SK-N-SH (cell line): Measurements from ENCODE around the gene MYCBPAP. TPM values are rescaled to one million over a fixed set of nuclear protein-coding genes. Genes with fewer than 3 reads are reported as not detected.

Source experiments
- CTCF ChIA-PET: fragments of 300-600, 350-600 bp; formaldehyde crosslinking; extraction: SDS; loops from one replicate; lab custom pipeline; 2021; lab: Yijun Ruan, JAX
- POLR2A ChIA-PET: fragments of 350-600 bp; sonication (Branson Sonifier 250); formaldehyde crosslinking; extraction: SDS; loops from one replicate; lab custom pipeline; 2020; ENCODE audit warnings: antibody characterized with exemption, inconsistent platforms; lab: Yijun Ruan, JAX
- DNase-seq: peaks from one replicate; pipeline ENCODE4 v3.0.0; 2012
- H2AFZ ChIP-seq: fragments of 200-600 bp; sonication (generic); 2 replicates; pipeline ENCODE4 v1.8.1; 2016; ENCODE audit warnings: antibody characterized with exemption, mild to moderate bottlenecking, low read depth
- H3F3A ChIP-seq: fragments of 200-600 bp; sonication (generic); replicated peaks from 2 replicates; pipeline ENCODE3; 2016; ENCODE audit warnings: antibody characterized with exemption, mild to moderate bottlenecking; ENCODE audit not compliant: insufficient read depth
- H3K27ac ChIP-seq, 2 experiments: fragments of 200-500 bp in 1 of 2; fragments of 200-600 bp in 1 of 2; sonication (Bioruptor generic) in 1 of 2; sonication (generic), shearing (Covaris generic) in 1 of 2; 2 replicates each; pipeline versions ENCODE4 v1.5.1 to v1.6.1; 2014 to 2016; ENCODE audit warnings: low read depth in 2 of 2, inconsistent platforms in 1 of 2, low read length in 1 of 2, mild to moderate bottlenecking in 1 of 2, mixed read lengths in 1 of 2
- H3K27me3 ChIP-seq: fragments of 200-600 bp; sonication (generic), shearing (Covaris generic); 2 replicates; pipeline ENCODE4 v1.6.1; 2016; ENCODE audit warnings: mixed run types; ENCODE audit not compliant: insufficient read depth
- H3K36me3 ChIP-seq, 2 experiments: fragments of 200-500 bp in 1 of 2; fragments of 200-600 bp in 1 of 2; sonication (Bioruptor generic) in 1 of 2; sonication (generic) in 1 of 2; replicated peaks in 1 of 2; 2 replicates each; pipeline versions ENCODE3 to v1.5.1; 2014 to 2016; ENCODE audit warnings: low read length in 1 of 2, mild to moderate bottlenecking in 1 of 2; ENCODE audit not compliant: insufficient read depth in 2 of 2, control insufficient read depth in 1 of 2
- H3K4me1 ChIP-seq, 2 experiments: fragments of 200-500 bp in 1 of 2; fragments of 200-600 bp in 1 of 2; sonication (Bioruptor generic) in 1 of 2; sonication (generic), shearing (Covaris generic) in 1 of 2; 2 replicates each; pipeline versions ENCODE4 v1.5.1 to v1.6.1; 2014 to 2016; ENCODE audit warnings: low read depth in 1 of 2, low read length in 1 of 2, mixed run types in 1 of 2; ENCODE audit not compliant: insufficient read depth in 2 of 2, control insufficient read depth in 1 of 2
- H3K4me2 ChIP-seq: fragments of 200-600 bp; sonication (generic), shearing (Covaris generic); 2 replicates; pipeline ENCODE4 v1.6.1; 2017; ENCODE audit warnings: mixed run types
- H3K4me3 ChIP-seq, 2 experiments: fragments of 200-500 bp in 1 of 2; fragments of 200-600 bp in 1 of 2; sonication (Bioruptor generic) in 1 of 2; sonication (generic), shearing (Covaris generic) in 1 of 2; 2 replicates each; pipeline versions ENCODE4 v1.5.1 to v1.8.1; 2014 to 2016; ENCODE audit warnings: low read depth in 2 of 2, inconsistent platforms in 1 of 2, low read length in 1 of 2, mild to moderate bottlenecking in 1 of 2, mixed read lengths in 1 of 2, moderate library complexity in 1 of 2
- H3K79me2 ChIP-seq: fragments of 200-600 bp; sonication (generic); 2 replicates; pipeline ENCODE4 v1.8.1; 2017; ENCODE audit warnings: mild to moderate bottlenecking; ENCODE audit not compliant: insufficient read depth
- H3K9ac ChIP-seq: fragments of 200-600 bp; sonication (generic); 2 replicates; pipeline ENCODE4 v1.6.1; 2017; ENCODE audit warnings: mixed run types
- H3K9me2 ChIP-seq: fragments of 200-600 bp; sonication (generic); 2 replicates; pipeline ENCODE4 v1.6.1; 2017; ENCODE audit warnings: mixed run types
- H3K9me3 ChIP-seq: fragments of 200-600 bp; sonication (generic); 2 replicates; pipeline ENCODE4 v1.6.1; 2017; ENCODE audit warnings: mixed run types, mild to moderate bottlenecking, moderate library complexity
- H4K20me1 ChIP-seq: fragments of 200-600 bp; sonication (generic); 2 replicates; pipeline ENCODE4 v1.6.1; 2017; ENCODE audit warnings: mild to moderate bottlenecking, mixed run types; ENCODE audit not compliant: insufficient read depth
- CHD2 ChIP-seq: fragments of 150-350 bp; IDR thresholded peaks from 2 replicates; pipeline ENCODE4 v1.6.1; 2018; ENCODE audit warnings: low read length; ENCODE audit not compliant: partially characterized antibody
- ELF1 ChIP-seq: IDR thresholded peaks from 2 replicates; pipeline ENCODE4 v1.4.0; 2012
- EP300 ChIP-seq, 2 experiments: IDR thresholded peaks; 2 replicates each; pipeline versions ENCODE4 v1.4.0 to v1.6.1; 2012; ENCODE audit warnings: borderline replicate concordance in 1 of 2, low read depth in 1 of 2, low read length in 1 of 2
- EZH2phosphoT487 ChIP-seq: fragments of 200-600 bp; sonication (generic); IDR thresholded peaks from 2 replicates; pipeline ENCODE4 v1.6.1; 2017; ENCODE audit warnings: low read depth, mixed run types, mild to moderate bottlenecking, antibody characterized with exemption, moderate library complexity, borderline replicate concordance
- FOXJ3 ChIP-seq: sonication (generic); formaldehyde crosslinking; IDR thresholded peaks from 2 replicates; pipeline ENCODE4 v1.5.1; 2020; ENCODE audit warnings: mild to moderate bottlenecking, missing genetic modification reagents
- FOXM1 ChIP-seq: IDR thresholded peaks from 2 replicates; pipeline ENCODE4 v1.4.0; 2012; ENCODE audit warnings: low read depth, mild to moderate bottlenecking
- MEF2A ChIP-seq: IDR thresholded peaks from 2 replicates; pipeline ENCODE4 v1.4.0; 2012; ENCODE audit warnings: low read depth, borderline replicate concordance
- MXI1 ChIP-seq: IDR thresholded peaks from 2 replicates; pipeline ENCODE4 v1.6.1; 2012; ENCODE audit warnings: mild to moderate bottlenecking, low read depth, low read length, improper control_type of control experiment
- NFIC ChIP-seq: IDR thresholded peaks from 2 replicates; pipeline ENCODE4 v1.4.0; 2012; ENCODE audit warnings: borderline replicate concordance
- NRF1 ChIP-seq: IDR thresholded peaks from 2 replicates; pipeline ENCODE4 v1.6.1; 2012; ENCODE audit warnings: low read depth, mild to moderate bottlenecking, low read length
- PBX3 ChIP-seq: IDR thresholded peaks from 2 replicates; pipeline ENCODE4; 2012
- POLR2AphosphoS5 ChIP-seq: IDR thresholded peaks from 2 replicates; pipeline ENCODE4 v1.6.1; 2012; ENCODE audit warnings: low read depth, low read length
- RFX5 ChIP-seq: IDR thresholded peaks from 2 replicates; pipeline ENCODE4 v1.6.1; 2012; ENCODE audit warnings: mild to moderate bottlenecking, improper control_type of control experiment, low read length
- RXRA ChIP-seq: IDR thresholded peaks from 2 replicates; pipeline ENCODE4 v1.4.0; 2012; ENCODE audit warnings: low read depth, mild to moderate bottlenecking, borderline replicate concordance
- SIN3A ChIP-seq: IDR thresholded peaks from 2 replicates; pipeline ENCODE4 v1.6.1; 2012; ENCODE audit warnings: low read depth, mild to moderate bottlenecking, low read length, moderate library complexity, borderline replicate concordance
- TAF1 ChIP-seq: IDR thresholded peaks from 2 replicates; pipeline ENCODE4 v1.6.1; 2012; ENCODE audit warnings: low read depth, mild to moderate bottlenecking, low read length, moderate library complexity, borderline replicate concordance
- TCF12 ChIP-seq: IDR thresholded peaks from 2 replicates; pipeline ENCODE4 v1.4.0; 2012
- USF1 ChIP-seq: IDR thresholded peaks from 2 replicates; pipeline ENCODE4 v1.4.0; 2012; ENCODE audit warnings: low read depth, borderline replicate concordance
- whole genome bisulfite sequencing: methylation state at CpG from one replicate; pipeline ENCODE4 v1.1.6; 2017; ENCODE audit warnings: low lambda C conversion rate; 5-methylcytosine and 5-hydroxymethylcytosine counted together
- polyA plus RNA-seq, 3 experiments: library from polyadenylated mRNA; depleted of rRNA; stranded (reverse); fragments of >200 nt; gene quantifications; 2 replicates each; pipeline ENCODE4 v1.2.3, GENCODE V29; 2012

Gene MYCBPAP
- polyA plus RNA-seq, 1 of the 3 experiments (the other 2 are of a cell fraction), result 2.4 TPM

GRCh38 chr17:50545311-50545710 lies 37.1 kb downstream of the MYCBPAP start:
- H3K27ac ChIP-seq, result no peak overlapping the region
- TF ChIP-seq RXRA, result no peak
- no peak for TF ChIP-seq SIN3A
- H3F3A ChIP-seq, result peaks cover 6% of the 10 kb centered on the region
- no peak overlapping the region for H3K4me3 ChIP-seq
- H2AFZ ChIP-seq, result no peak overlapping the region
- no peak for DNase-seq
- peaks cover 5 to 11% of the 10 kb centered on the region in 2 experiments for H3K36me3 ChIP-seq
- no peaks in the 10 kb centered on the region for H3K27me3 ChIP-seq
- ChIA-PET CTCF (interaction anchor here (0.9 to 24.2 kb wide), 5 partner anchors 44 to 238 kb away, joined by 3 to 1212 read pairs (median 4); no protein-coding TSS in a partner anchor), POLR2A (no interaction called here)
- no peak overlapping the region for H3K9ac ChIP-seq
- no peaks in the 10 kb centered on the region for H4K20me1 ChIP-seq
- H3K4me2 ChIP-seq, result no peak overlapping the region
- no peaks in the 10 kb centered on the region for H3K9me2 ChIP-seq
- H3K79me2 ChIP-seq, result peaks cover 20% of the 10 kb centered on the region
- 64% methylated on average over 8 of the region's 8 CpGs for WGBS
- H3K4me1 ChIP-seq, result peaks cover 12 to 33% of the 10 kb centered on the region in 2 experiments; a peak in 3 of 4 replicates
- no peaks in the 10 kb centered on the region for H3K9me3 ChIP-seq

GRCh38 chr17:50546701-50547034 lies 38.4 kb downstream of the MYCBPAP start:
- 50% methylated on average over 4 of the region's 4 CpGs for WGBS
- H3K9me3 ChIP-seq, result no peaks in the 10 kb centered on the region
- ChIA-PET POLR2A (no interaction called here), CTCF (interaction anchor here (0.6 to 24.2 kb wide), 44 partner anchors 9 to 692 kb away, joined by 3 to 1212 read pairs (median 4); partner anchors contain the start of genes EPN3, NME1 and RSAD1)
- peaks cover 6% of the 10 kb centered on the region for H3F3A ChIP-seq
- H2AFZ ChIP-seq, result no peak overlapping the region
- peaks cover 7 to 30% of the 10 kb centered on the region in 2 experiments; a peak in 3 of 4 replicates for H3K4me1 ChIP-seq
- no peak overlapping the region; a peak in 1 of 4 replicates for H3K27ac ChIP-seq
- H3K36me3 ChIP-seq, result peaks cover 12 to 25% of the 10 kb centered on the region in 2 experiments
- no peak for DNase-seq
- H3K27me3 ChIP-seq, result no peaks in the 10 kb centered on the region
- no peaks in the 10 kb centered on the region for H3K9me2 ChIP-seq
- H3K79me2 ChIP-seq, result peaks cover 16% of the 10 kb centered on the region
- peak overlapping the region; percentile 98; the same call in 1 of the 2 replicates for H3K4me2 ChIP-seq
- H3K4me3 ChIP-seq, result peak overlapping the region; percentile 70 to 76; a peak in 3 of 4 replicates
- TF ChIP-seq MEF2A (no peak), RFX5 (no peak), NFIC (no peak)
- H3K9ac ChIP-seq, result peak overlapping the region; percentile 79; the same call in 1 of the 2 replicates
- H4K20me1 ChIP-seq, result no peaks in the 10 kb centered on the region

- POLR2A ChIA-PET, result interaction anchor here (0.7 kb wide), 1 partner anchor 8 kb away, joined by 3 read pairs; no protein-coding TSS in a partner anchor
- Histone ChIP-seq H3K9me3 (no peaks in the 10 kb centered on the region), H3K4me2 (peak within 1 kb of the TSS; percentile 98), H3F3A (peaks cover 6% of the 10 kb centered on the region), H3K9me2 (no peaks in the 10 kb centered on the region), H3K27ac (peak within 1 kb of the TSS in 1 of 2 experiments; percentile 78; a peak in 2 of 4 replicates), H2AFZ (peak within 1 kb of the TSS; percentile 59), H3K4me3 (peak within 1 kb of the TSS; percentile 70 to 76), H3K27me3 (no peaks in the 10 kb centered on the region), H3K36me3 (peaks cover 16 to 27% of the 10 kb centered on the region in 2 experiments), H3K9ac (peak within 1 kb of the TSS; percentile 79), H3K79me2 (peaks cover 16% of the 10 kb centered on the region), H4K20me1 (no peaks in the 10 kb centered on the region), H3K4me1 (peaks cover 7 to 30% of the 10 kb centered on the region in 2 experiments; a peak in 3 of 4 replicates)
- 4% methylated on average over 20 of the region's 42 CpGs for WGBS
- CTCF ChIA-PET, result interaction anchor here (0.7 to 24.2 kb wide), 34 partner anchors 9 to 691 kb away, joined by 3 to 1212 read pairs (median 4); partner anchors contain the start of genes EPN3, RSAD1 and TMEM92
- peak; percentile 99 for DNase-seq
- no peak for TF ChIP-seq EZH2phosphoT487
- TF ChIP-seq MXI1, result peak; percentile 87
- TF ChIP-seq SIN3A, result peak; percentile 6; the same call in 1 of the 2 replicates
- 0 out of 4 replicates have a peak, but pooled peaks of 1 of the 2 experiments have one; percentile 22 for TF ChIP-seq EP300 (IDR thresholded peaks at IDR 0.05; ENCODE audit: borderline replicate concordance in 1 of 2, low read depth in 1 of 2, low read length in 1 of 2)
- no peak for TF ChIP-seq FOXM1
- peak; percentile 94 for TF ChIP-seq POLR2AphosphoS5
- no peak for TF ChIP-seq ELF1
- TF ChIP-seq RXRA, result no peak
- TF ChIP-seq MEF2A, result no peak
- TF ChIP-seq CHD2, result peak; percentile 7
- TF ChIP-seq TCF12, result no peak
- TF ChIP-seq PBX3, result no peak
- no peak for TF ChIP-seq FOXJ3 (CRISPR knock-in tag)
- no peak for TF ChIP-seq USF1
- no peak for TF ChIP-seq NFIC
- peak; percentile 59; the same call in 1 of the 2 replicates for TF ChIP-seq TAF1
- no peak for TF ChIP-seq NRF1
Observed at GRCh38 chr17:50547035-50547735, 38.9 kb downstream of the MYCBPAP start, which contains the start of gene SPATA20. SPATA20 (plus strand) TSS chr17:50547174; CDS start chr17:50547209, 35 bp downstream.
